Panc1 (cell line): Measurements from ENCODE around the gene FANCI.
"Not testable (repeated sequence)": the region's sequence is repeated elsewhere in the genome, so short reads cannot be mapped to it uniquely, and the experiment has no call there.

ENCODE experiments used
- TCF7L2 ChIP-seq: IDR thresholded peaks from 2 replicates; pipeline ENCODE4 v1.6.1; 2011; ENCODE audit warnings: mild to moderate bottlenecking, low read depth, low read length, inconsistent platforms
- TF ChIP-seq, protein P1 (sequence below): fragments of 450-650 bp; IDR thresholded peaks from 2 replicates; pipeline ENCODE4 v1.5.1; 2017; ENCODE audit warnings: mild to moderate bottlenecking
- TF ChIP-seq, protein P2 (sequence below), 2 experiments: IDR thresholded peaks; 2 replicates each; pipeline ENCODE4 v1.6.1; 2011 to 2012; ENCODE audit warnings: low read depth in 2 of 2, control low read depth in 1 of 2, low read length in 1 of 2, mild to moderate bottlenecking in 1 of 2, moderate library complexity in 1 of 2; ENCODE audit not compliant: insufficient read depth in 1 of 2

DNA sequence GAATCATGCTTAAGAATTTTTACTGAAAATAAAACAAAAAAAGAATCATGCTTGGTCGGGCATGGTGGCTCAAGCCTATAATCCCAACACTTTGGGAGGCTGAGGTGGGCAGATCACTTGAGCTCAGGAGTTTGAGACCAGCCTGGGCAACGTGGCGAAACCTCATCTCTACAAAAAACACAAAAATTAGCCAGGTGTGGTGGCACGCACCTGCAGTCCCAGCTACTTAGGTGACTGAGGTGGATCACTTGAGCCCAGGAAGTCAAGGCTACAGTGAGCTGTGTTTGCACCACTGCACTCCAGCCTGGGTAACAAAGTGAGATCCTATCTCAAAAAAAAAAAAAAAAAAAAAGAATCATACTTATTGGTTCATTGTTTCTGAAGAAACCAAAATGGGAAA lies 33.5 kb downstream of the FANCI start:
- TF ChIP-seq, protein P1, sequence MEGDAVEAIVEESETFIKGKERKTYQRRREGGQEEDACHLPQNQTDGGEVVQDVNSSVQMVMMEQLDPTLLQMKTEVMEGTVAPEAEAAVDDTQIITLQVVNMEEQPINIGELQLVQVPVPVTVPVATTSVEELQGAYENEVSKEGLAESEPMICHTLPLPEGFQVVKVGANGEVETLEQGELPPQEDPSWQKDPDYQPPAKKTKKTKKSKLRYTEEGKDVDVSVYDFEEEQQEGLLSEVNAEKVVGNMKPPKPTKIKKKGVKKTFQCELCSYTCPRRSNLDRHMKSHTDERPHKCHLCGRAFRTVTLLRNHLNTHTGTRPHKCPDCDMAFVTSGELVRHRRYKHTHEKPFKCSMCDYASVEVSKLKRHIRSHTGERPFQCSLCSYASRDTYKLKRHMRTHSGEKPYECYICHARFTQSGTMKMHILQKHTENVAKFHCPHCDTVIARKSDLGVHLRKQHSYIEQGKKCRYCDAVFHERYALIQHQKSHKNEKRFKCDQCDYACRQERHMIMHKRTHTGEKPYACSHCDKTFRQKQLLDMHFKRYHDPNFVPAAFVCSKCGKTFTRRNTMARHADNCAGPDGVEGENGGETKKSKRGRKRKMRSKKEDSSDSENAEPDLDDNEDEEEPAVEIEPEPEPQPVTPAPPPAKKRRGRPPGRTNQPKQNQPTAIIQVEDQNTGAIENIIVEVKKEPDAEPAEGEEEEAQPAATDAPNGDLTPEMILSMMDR, result not testable (repeated sequence)
- TF ChIP-seq, protein P2, sequence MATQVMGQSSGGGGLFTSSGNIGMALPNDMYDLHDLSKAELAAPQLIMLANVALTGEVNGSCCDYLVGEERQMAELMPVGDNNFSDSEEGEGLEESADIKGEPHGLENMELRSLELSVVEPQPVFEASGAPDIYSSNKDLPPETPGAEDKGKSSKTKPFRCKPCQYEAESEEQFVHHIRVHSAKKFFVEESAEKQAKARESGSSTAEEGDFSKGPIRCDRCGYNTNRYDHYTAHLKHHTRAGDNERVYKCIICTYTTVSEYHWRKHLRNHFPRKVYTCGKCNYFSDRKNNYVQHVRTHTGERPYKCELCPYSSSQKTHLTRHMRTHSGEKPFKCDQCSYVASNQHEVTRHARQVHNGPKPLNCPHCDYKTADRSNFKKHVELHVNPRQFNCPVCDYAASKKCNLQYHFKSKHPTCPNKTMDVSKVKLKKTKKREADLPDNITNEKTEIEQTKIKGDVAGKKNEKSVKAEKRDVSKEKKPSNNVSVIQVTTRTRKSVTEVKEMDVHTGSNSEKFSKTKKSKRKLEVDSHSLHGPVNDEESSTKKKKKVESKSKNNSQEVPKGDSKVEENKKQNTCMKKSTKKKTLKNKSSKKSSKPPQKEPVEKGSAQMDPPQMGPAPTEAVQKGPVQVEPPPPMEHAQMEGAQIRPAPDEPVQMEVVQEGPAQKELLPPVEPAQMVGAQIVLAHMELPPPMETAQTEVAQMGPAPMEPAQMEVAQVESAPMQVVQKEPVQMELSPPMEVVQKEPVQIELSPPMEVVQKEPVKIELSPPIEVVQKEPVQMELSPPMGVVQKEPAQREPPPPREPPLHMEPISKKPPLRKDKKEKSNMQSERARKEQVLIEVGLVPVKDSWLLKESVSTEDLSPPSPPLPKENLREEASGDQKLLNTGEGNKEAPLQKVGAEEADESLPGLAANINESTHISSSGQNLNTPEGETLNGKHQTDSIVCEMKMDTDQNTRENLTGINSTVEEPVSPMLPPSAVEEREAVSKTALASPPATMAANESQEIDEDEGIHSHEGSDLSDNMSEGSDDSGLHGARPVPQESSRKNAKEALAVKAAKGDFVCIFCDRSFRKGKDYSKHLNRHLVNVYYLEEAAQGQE (IDR thresholded peaks at IDR 0.05; ENCODE audit: insufficient read depth in 1 of 2, low read depth in 2 of 2, low read length in 1 of 2), result not testable (repeated sequence)
- TF ChIP-seq TCF7L2, result not testable (repeated sequence)
